HG03469 (cell line): ENCODE results near the gene GREM2.

Experiments
- ATAC-seq: cut with Tn5 transposase; IDR thresholded peaks from one replicate; pipeline ENCODE4 v1.9.1; 2021; ENCODE audit warnings: mild to moderate bottlenecking, moderate library complexity, moderate number of reproducible peaks; ENCODE audit not compliant: unreplicated experiment

The GREM2 gene

GRCh38 chr1:240562779-240563178 is 49.2 kb downstream of the GREM2 start:
- ATAC-seq = no peak

DNA sequence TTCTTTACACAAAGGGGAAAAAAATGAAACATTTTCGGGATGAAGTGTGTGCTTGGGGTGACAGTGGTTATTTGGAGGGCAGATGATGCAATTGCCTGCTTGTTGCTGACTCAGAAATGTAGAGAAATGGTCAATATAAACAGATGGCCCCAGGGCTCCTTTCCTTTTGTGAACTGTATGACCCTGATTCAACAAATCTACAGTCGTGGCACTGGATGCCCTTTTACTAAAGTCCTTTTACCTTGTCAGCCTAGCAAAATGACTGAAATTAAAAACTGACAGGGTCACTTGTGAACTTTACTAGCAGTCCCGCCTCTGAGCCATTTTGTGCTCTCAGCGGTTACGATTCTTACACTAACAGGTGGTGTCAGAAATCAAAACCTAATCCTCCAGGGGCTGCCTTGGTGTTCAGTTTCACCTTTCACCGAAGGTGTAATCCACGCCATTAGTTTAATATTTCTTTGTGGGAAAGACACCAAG is 49.8 kb downstream of the GREM2 start:
- ATAC-seq = no peak

DNA sequence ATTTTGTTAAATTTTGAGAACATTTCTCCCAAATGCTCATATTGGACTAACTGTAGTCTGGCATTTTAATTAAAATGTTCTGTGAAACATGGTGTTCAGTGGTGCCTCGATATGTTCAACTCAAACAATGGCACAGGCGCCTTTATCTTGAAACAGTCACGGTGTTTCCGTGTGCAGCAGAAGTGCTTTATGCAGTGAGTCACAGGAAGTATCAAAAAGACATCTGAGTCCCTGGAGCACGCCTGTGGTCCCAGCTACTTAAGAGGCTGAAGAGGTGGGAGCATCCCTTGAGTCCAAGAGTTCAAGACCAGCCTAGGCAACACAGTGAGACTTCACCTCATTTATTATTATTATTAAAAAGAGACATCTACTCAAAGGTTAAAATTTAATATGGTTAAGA is 52.2 kb downstream of the GREM2 start:
- ATAC-seq = no peak

DNA sequence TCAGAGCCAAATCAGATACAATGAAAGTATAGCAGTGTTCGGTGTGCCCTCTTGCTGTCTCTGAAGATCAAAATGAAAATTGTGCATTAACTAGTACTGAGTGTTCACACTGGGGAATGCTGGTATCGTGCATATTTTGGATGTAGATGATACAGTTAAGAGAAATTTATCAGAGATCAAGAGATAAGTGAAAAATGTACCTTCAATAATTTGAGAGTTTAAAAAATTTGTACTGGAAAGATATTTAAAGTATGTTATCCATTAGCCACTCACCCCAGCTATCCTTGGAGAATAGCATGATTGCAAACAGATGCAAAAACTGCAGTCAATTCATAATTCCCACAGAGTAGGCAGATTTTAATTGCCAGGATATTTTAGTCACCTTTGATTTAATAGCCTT is 56.4 kb downstream of the GREM2 start:
- no peak for ATAC-seq

DNA sequence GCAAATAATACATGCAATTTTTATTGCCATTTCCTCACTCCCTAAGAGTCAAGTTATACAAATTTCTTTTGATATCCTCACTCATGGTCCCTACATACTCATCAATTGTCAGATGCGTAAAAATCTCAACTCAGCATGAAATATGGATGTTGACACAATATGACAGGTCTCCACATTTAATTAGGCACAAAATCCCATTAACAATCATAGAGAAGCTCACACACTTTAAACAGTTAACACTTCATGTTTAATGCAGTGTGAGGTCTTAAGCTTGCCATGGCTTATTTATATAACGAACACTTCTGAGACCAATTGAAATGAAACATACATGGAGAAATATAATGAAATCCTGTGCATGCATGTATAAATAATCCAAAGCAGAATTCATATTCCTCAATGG is 58.6 kb downstream of the GREM2 start:
- no peak for ATAC-seq

- ATAC-seq = no peak
Measured at GRCh38 chr1:240539769-240540414, 72.1 kb downstream of the GREM2 start.

- no peak for ATAC-seq
Measured at GRCh38 chr1:240538776-240539430, 73.1 kb downstream of the GREM2 start.

- no peak for ATAC-seq
Measured at GRCh38 chr1:240533154-240533780, 78.7 kb downstream of the GREM2 start.

- no peak for ATAC-seq
Measured at GRCh38 chr1:240528591-240528990, 83.4 kb downstream of the GREM2 start.

- ATAC-seq = no peak
Measured at GRCh38 chr1:240527086-240527485, 84.9 kb downstream of the GREM2 start.

DNA sequence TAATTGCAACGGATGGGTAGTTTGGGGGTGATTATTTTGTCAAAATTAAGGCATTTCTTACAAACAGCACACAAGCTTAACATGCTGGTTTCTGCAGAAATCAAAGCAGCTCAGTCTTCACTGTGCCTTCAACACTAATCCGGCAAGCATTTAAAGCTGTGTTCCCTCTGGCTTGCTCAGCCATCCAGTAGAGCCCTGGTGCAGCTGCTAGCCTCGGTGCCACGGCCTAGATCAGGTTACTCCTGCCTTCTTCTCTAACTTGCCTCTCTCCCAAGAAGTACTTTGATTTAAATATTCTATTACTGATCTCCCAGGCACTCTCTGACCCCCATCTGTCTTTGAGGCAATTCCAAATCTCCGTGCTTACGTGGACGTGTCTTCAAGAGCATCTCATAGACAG is 85.6 kb downstream of the GREM2 start:
- no peak for ATAC-seq

GRCh38 chr1:240524356-240525069 is 87.4 kb downstream of the GREM2 start:
- ATAC-seq = no peak

- ATAC-seq = no peak
Measured at GRCh38 chr1:240522122-240522822, 89.7 kb downstream of the GREM2 start.

DNA sequence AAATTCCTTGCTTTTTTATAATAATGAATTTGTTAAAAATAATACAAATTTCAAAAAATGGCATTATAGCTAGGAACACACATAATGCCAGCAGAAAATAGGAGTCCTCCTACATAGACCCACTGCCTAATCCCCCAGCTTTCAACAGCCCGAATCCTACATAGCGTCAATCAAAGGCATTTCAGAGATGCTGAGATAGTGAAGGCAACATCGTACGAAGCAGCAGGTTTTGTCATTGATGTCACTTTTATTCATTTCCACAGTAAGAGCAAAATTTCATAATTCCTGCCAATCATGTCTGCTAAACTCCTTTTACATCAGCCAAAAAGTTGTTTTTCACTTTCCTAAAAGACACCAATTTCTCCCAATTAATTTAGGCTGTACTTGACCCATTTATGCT is 94.1 kb downstream of the GREM2 start:
- no peak for ATAC-seq

DNA sequence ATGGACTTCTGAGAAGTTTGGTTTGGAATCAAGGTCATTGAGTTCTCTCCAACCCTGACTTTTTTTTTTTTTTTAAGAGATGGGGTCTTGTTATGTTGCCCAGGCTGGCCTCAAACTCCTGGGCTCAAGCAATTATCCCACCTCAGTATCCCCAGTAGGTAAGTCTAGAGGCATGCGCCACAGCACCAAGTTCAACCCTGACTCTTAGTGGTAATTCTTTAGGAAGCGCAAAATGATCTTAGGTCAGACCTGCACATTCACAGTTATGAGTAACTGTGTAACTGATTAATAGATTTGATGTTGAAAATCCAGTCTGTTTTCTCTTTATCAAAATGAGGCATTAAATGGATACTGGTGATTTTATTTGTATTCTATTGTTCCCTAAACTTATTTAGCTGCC is 95.9 kb downstream of the GREM2 start:
- no peak for ATAC-seq

DNA sequence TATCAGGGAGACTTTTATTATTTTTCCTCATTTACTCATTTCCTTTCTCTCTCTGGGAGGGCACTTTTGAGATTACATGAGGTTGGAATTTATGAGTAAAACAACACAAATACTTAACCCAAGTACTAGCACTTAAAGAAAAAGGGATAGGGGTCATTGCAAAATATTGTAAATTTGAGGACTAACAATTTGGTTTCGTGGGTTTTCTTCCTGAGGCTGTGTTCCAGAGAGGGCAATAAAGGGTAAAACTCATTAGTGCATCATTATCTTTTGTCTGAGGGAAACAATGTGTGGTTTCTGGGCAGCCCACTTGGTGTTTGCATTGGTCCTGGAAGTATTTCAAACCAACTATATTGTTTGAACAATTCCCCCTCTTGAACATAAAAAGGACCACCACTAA is 96.5 kb downstream of the GREM2 start:
- no peak for ATAC-seq

- no peak for ATAC-seq
Measured at GRCh38 chr1:240511789-240512188, 100.2 kb downstream of the GREM2 start.

- ATAC-seq = no peak
Measured at GRCh38 chr1:240508950-240509349, 103.0 kb downstream of the GREM2 start.

DNA sequence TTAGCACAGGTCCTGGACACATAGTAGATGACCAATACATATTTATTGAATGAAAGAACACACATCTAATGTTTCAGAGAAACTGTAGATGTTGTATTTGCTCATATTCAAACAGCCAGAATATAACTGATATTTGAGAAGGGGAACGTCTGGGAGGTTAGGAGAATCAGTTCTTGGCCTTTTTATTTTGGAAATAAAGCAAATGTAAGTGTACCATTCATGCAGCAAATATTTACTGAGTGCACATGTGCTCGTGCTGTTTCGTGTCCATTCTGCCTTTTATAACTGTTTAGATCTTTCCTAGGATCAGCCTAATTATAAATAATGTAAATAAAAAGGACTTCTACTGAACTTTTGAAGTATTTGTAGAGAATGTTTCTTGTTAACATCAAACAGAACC is 103.8 kb downstream of the GREM2 start:
- ATAC-seq = no peak

GRCh38 chr1:240506176-240506575 is 105.8 kb downstream of the GREM2 start:
- no peak for ATAC-seq

DNA sequence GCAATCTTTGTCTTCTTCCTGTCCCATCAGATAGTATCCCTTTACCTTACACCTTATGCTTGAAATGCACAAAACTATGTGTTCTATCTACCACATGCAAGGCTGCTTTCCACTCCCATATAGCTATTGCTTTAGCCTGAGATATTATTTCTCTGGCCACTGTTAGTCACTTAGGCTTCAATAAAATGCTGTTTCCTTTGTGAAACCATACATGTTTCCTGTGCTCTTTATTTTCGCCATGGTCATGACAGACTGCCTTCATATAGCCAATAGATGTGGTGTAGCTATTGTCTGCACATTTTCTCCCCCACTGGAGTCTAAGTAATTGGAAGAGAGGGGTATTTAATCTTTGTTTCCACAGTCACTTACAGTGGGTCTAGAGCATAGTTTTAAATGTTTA is 108.4 kb downstream of the GREM2 start:
- ATAC-seq = no peak
